Stomach smooth muscle (tissue), 2 donors: ENCODE results near the gene HMG20B.
"Not testable (repeated sequence)": the region's sequence is repeated elsewhere in the genome, so short reads cannot be mapped to it uniquely, and the experiment has no call there.

Experiments used
- H3K27ac ChIP-seq: one replicate; pipeline ENCODE4 v1.7.0; 2013; ENCODE audit warnings: mild to moderate bottlenecking, low read length, inconsistent platforms
- H3K27me3 ChIP-seq, 2 donors: one replicate each; pipeline ENCODE4 v1.7.0; 2013; ENCODE audit warnings: low read length in 2 of 2; ENCODE audit not compliant: insufficient read depth in 2 of 2, control insufficient read depth in 1 of 2
- H3K36me3 ChIP-seq, 2 donors: one replicate each; pipeline ENCODE4 v1.7.0; 2013; ENCODE audit warnings: low read length in 2 of 2; ENCODE audit not compliant: control insufficient read depth in 2 of 2, insufficient read depth in 2 of 2
- H3K4me1 ChIP-seq: one replicate; pipeline ENCODE4 v1.7.0; 2013; ENCODE audit warnings: low read length; ENCODE audit not compliant: control insufficient read depth, insufficient read depth
- H3K4me3 ChIP-seq, 2 donors: one replicate each; pipeline ENCODE4 v1.7.0; 2013; ENCODE audit warnings: low read length in 2 of 2
- H3K9ac ChIP-seq, 2 donors: one replicate each; pipeline ENCODE4 v1.7.0; 2013; ENCODE audit warnings: low read length in 2 of 2, mild to moderate bottlenecking in 1 of 2
- H3K9me3 ChIP-seq, 2 donors: one replicate each; pipeline ENCODE4 v1.7.0; 2013; ENCODE audit warnings: low read length in 2 of 2; ENCODE audit not compliant: control insufficient read depth in 2 of 2
- donor health status: healthy.
- donor health status: Pancreatic carcinoma.

Gene HMG20B

DNA sequence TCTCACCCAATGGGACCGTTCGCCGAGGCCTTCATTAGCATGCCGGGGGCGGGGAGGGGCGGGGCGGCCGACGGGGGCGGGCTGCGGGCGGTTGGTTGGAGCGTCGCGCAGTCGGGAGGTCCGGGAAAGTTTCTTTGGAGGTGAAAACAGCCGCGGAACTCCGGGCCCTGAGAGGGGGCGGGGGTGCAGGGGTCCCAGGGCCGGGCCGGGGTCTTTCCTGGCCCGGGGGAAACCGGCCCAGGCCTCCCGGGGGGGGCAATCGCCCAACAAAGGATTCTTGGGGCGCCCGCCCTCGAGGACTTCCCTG, at the start of gene HMG20B:
TSS of gene HMG20B (plus strand) at position 90 of the 307 bp plus-strand sequence. CDS start 366 bp downstream, outside the sequence.
- Histone ChIP-seq H3K4me1 (peaks cover 29% of the 10 kb centered on the region), H3K36me3 (peaks cover 2 to 3% of the 10 kb centered on the region in 2 donors), H3K27ac (no peak within 1 kb of the TSS), H3K4me3 (peak within 1 kb of the TSS; percentile 65 to 84), H3K9me3 (no peaks in the 10 kb centered on the region), H3K27me3 (no peaks in the 10 kb centered on the region), H3K9ac (peak within 1 kb of the TSS; percentile 63 to 72)

DNA sequence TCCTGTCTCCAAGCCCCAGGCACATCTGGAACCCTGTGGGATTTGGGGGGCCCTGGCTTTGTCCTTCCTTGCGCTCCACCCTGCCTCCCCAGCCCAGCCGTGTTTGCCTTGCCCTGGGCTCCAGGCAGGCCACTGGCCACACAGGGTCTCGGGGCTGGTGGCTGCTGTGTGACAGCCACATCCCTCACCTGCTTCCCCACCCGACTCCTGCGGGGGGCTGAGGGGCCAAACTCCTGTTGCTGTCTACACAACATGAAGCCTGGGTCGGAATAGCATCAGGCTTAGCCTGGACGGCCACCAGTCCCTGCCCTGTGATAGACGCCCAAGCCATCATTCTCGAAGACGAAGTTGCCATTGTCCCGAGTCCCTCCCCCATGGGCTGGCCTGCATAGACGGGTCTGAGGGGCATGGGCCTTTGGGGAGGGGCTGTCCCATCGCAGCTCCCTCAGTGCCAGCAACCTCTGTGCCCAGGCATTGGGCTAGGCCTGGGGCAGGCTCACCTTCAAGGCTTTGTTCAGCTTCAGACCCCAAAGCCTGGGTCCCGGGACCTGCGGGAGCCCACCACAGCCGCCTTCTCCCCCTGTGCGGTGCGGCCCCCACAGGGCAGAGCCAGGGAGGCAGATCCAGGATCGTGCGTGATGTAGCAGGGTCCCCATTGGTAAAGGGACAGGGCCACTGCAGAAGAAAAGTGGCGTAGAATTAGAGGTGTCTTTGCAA, 49.2 kb upstream of the HMG20B start:
- peaks cover 7% of the 10 kb centered on the region for H3K4me1 ChIP-seq
- H3K27me3 ChIP-seq: no peaks in the 10 kb centered on the region
- H3K36me3 ChIP-seq: peaks cover 13 to 31% of the 10 kb centered on the region in 2 donors
- H3K9me3 ChIP-seq: no peaks in the 10 kb centered on the region
- H3K4me3 ChIP-seq: no peak overlapping the region
- no peak overlapping the region for H3K27ac ChIP-seq
- H3K9ac ChIP-seq: no peak overlapping the region

DNA sequence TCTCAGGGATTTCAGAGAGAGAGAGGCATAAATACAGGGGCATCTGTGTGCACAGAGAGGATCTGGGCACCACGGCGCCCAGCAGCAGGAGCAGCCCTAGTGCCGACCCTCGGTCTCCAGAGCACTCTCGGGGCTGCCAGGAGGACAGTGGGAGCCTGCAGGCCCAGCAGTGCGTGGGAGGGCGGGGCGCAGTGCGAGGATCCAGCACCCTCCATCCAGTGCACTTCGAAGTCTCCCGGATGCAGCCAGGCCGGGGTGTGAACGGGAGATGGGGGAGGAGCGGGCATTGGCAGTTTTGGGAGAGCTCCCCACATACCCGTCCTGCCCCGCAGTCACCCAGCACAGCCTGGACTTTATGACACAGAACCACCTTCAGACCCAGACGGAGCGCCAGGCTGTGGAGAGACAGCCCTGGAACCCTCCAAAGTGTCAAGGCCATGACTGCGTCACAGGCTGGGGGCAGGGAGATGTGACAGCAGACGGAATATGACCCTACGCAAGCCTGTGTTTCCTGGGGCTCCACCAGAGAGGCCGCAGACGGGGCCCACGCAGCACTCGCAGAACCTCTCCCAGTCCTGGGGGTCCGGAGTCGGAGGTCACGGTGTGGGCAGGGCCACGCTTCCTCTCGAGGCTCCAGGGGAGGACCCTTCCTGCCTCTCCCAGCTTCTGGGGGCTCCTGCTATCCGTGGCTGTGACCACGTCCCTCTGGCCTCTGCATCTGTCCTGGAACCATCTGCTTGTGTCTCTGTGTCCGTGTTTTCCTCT, 48.5 kb upstream of the HMG20B start:
- Histone ChIP-seq H3K9me3 (no peaks in the 10 kb centered on the region), H3K27ac (no peak overlapping the region), H3K27me3 (no peaks in the 10 kb centered on the region), H3K36me3 (peaks cover 13 to 31% of the 10 kb centered on the region in 2 donors), H3K4me1 (peaks cover 7% of the 10 kb centered on the region), H3K9ac (no peak overlapping the region), H3K4me3 (no peak overlapping the region)

DNA sequence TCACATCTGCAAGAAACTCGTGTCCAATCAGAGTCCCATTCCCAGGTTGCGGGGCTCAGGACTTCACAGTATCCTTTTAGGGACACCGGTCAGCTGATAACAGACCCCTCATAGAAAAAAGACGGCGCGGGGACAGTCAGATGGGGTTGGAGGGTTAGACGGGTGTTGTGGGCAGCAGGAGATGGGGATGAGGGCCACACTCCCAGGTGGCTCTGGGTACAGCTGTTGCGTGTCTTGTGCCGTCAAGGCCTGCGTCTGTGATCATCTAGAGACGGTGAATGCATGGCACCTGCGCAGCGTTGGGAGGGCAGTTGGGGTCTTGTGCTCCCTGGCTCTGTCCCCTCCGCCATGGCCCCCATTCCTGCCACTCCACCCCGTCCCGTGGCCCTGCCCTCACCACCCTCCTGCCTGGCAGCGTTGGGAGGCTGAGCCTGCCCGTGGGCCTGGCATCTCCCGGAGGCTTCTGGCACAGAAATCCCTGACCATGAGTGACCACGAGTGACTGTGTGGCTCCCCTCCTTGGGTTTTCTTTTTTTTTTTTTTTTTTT, 47.8 kb upstream of the HMG20B start:
- Histone ChIP-seq H3K36me3 (peaks cover 13 to 27% of the 10 kb centered on the region in 2 donors), H3K4me1 (peaks cover 5% of the 10 kb centered on the region), H3K9me3 (no peaks in the 10 kb centered on the region), H3K27me3 (no peaks in the 10 kb centered on the region), H3K9ac (no peak overlapping the region), H3K27ac (no peak overlapping the region), H3K4me3 (no peak overlapping the region)

DNA sequence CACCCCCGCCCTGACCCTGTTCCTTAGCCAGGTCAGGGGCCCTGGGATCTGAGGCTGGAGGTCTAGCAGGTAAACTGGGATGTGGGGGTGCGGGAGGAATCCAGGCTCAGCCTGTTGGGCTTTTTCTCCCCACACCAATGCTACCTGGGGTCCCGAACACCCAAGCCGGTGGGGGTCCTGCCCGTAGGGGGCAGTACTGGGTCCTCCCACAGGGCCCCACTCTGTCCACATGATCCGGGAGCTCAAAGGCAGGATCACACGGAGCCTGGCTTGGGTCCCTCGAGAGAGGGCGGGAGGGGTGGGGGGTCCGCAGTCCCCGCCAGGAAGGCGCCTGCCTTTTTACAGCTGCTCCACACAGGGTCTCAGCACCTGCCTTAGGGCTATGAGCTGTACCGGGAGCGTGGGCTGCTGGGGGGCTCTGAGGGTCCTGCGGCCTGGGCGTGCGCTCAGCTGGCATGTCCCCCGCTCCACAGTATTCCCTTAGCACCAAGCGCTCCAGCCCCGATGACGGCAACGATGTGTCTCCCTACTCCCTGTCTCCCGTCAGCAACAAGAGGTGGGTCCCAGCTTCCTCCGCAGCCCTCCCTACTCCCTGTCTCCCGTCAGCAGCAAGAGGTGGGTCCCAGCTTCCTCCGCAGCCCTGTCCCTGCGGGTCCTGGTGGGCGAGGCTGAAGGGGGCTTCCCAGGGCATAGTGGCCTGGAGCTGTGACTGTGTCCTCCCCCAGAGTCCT, 46.1 kb upstream of the HMG20B start:
- no peaks in the 10 kb centered on the region for H3K27me3 ChIP-seq
- no peaks in the 10 kb centered on the region for H3K4me1 ChIP-seq
- H3K9ac ChIP-seq: no peak overlapping the region
- no peak overlapping the region for H3K27ac ChIP-seq
- no peaks in the 10 kb centered on the region for H3K9me3 ChIP-seq
- no peak overlapping the region for H3K4me3 ChIP-seq
- H3K36me3 ChIP-seq: peaks cover 17 to 37% of the 10 kb centered on the region in 2 donors

DNA sequence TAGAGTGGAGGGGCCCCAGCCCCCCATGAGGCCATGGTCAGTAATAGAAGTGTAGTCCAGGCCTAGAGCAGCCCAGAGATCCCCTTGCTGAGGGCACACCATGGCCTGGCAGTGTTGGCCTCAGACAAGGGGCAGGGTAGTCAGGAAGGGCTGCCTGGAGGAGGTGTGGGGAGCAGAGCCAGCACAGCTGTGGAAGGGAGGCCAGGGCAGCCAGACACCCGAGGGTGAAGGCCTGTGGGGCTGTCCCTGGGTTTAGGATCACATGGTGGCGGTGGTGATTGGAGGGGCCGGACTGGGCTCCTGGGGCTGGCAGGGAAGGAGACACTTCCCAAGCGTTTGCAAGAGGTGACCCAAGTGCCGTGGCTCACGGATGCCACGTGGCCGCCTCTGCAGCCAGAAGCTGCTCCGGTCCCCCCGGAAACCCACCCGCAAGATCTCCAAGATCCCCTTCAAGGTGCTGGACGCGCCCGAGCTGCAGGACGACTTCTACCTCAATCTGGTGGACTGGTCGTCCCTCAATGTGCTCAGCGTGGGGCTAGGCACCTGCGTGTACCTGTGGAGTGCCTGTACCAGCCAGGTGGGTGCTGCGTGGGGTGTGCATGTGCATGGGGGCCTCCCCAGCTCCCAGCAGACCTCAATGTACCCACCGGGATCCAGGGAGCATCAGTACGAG, 45.4 kb upstream of the HMG20B start:
- Histone ChIP-seq H3K4me1 (no peaks in the 10 kb centered on the region), H3K27me3 (no peaks in the 10 kb centered on the region), H3K27ac (no peak overlapping the region), H3K36me3 (peaks cover 17 to 38% of the 10 kb centered on the region in 2 donors), H3K4me3 (no peak overlapping the region), H3K9ac (no peak overlapping the region), H3K9me3 (no peaks in the 10 kb centered on the region)

DNA sequence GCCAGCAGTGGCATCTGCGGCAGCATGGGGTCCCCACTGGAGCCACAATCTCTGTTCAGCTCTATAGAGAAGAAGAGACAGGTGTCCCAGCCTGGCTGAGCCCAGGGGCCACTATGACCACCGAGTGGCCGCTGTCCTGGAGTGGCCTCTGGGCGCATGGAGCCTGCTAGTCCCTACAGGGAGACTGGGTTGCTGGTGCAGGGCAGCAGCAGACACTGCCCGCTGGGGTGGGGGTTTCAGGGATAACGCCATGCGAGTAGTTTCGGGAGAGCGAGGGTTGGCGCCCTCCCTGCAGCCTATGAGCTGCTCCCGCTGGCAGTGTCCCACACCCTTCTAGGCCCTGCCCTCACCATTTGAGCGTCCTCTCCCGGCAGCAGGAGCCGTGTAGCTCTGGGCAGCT, 44.7 kb upstream of the HMG20B start:
- peaks cover 17 to 45% of the 10 kb centered on the region in 2 donors for H3K36me3 ChIP-seq
- no peak overlapping the region for H3K9ac ChIP-seq
- no peaks in the 10 kb centered on the region for H3K27me3 ChIP-seq
- no peak overlapping the region for H3K4me3 ChIP-seq
- no peak overlapping the region for H3K27ac ChIP-seq
- H3K9me3 ChIP-seq: no peaks in the 10 kb centered on the region
- no peaks in the 10 kb centered on the region for H3K4me1 ChIP-seq

DNA sequence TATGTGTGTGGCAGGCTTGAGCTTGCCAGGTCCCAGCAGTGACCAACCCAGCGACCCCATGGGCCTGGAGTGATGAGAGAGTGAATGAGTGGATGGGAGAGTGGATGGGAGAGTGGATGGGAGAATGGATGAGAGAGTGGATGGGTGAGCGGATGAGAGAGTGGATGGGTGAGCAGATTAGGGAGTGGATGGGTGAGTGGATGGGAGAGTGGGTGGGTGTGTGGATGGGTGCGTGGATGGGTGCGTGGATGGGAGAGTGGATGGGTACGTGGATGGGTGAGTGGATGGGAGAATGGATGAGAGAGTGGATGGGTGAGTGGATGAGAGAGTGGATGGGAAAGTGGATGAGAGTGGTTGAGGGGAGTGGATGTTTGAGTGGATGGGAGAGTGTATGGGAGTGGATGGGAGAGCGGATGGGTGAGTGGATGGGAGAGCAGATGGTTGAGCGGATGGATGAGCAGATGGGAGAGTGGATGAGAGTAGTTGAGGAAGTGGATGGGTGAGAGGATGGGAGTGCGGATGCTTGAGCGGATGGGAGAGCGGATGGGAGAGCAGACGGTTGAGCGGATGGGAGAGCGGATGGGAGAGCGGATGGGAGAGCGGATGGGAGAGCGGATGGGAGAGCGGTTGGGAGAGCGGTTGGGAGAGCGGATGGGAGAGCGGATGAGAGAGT, 44.1 kb upstream of the HMG20B start:
- Histone ChIP-seq H3K4me3 (no peak overlapping the region), H3K9me3 (no peaks in the 10 kb centered on the region), H3K36me3 (peaks cover 19 to 46% of the 10 kb centered on the region in 2 donors), H3K27ac (no peak overlapping the region), H3K4me1 (no peaks in the 10 kb centered on the region), H3K27me3 (no peaks in the 10 kb centered on the region), H3K9ac (no peak overlapping the region)

DNA sequence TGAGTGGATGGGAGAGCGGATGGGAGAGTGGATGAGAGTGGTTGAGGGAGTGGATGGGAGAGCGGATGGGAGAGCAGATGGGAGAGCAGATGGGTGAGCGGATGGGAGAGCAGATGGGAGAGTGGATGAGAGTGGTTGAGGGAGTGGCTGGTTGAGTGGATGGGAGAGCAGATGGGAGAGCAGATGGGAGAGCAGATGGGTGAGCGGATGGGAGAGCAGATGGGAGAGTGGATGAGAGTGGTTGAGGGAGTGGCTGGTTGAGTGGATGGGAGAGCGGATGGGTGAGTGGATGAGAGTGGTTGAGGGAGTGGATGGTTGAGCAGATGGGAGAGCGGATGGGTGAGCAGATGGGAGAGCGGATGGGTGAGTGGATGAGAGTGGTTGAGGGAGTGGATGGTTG, 43.4 kb upstream of the HMG20B start:
- peaks cover 20 to 43% of the 10 kb centered on the region in 2 donors for H3K36me3 ChIP-seq
- H3K4me3 ChIP-seq, H3K27me3 ChIP-seq, H3K9me3 ChIP-seq, H3K27ac ChIP-seq, H3K9ac ChIP-seq, H3K4me1 ChIP-seq: not testable (repeated sequence)

DNA sequence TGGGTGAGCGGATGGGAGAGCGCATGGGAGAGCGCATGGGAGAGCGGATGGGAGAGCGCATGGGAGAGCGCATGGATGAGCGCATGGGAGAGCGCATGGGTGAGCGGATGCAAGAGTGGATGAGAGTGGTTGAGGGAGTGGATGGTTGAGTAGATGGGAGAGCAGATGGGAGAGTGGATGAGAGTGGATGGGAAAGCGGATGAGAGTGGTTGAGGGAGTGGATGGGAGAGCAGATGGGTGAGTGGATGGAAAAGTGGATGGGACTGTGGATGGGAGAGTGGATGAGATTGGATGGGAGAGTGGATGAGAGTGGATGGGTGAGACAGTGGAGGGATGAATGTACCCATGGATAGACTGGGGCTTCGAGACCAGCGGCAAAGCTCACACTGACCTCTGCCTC, 42.4 kb upstream of the HMG20B start:
- H3K27ac ChIP-seq: no peak overlapping the region
- H3K4me1 ChIP-seq: no peaks in the 10 kb centered on the region
- H3K27me3 ChIP-seq: no peaks in the 10 kb centered on the region
- H3K9me3 ChIP-seq: no peaks in the 10 kb centered on the region
- H3K4me3 ChIP-seq: no peak overlapping the region
- peaks cover 18 to 49% of the 10 kb centered on the region in 2 donors for H3K36me3 ChIP-seq
- H3K9ac ChIP-seq: no peak overlapping the region
